ENCODE results near the gene WWOX. TPM values are rescaled to one million over a fixed set of nuclear protein-coding genes. Genes with fewer than 3 reads are reported as not detected.

The WWOX gene
- total and polyA plus RNA-seq, 2 of the 8 experiments (the other 6 are each of a cell fraction or from before 2014, with no cell fraction given), result 5.4 to 16.7 TPM

GRCh38 chr16:79109771-79110170, 1010.3 kb downstream of the WWOX start:
- Histone ChIP-seq H2BK5ac (ENCODE audit: low read depth, low read length) (no peak overlapping the region), H4K8ac (ENCODE audit: extremely low read depth, insufficient read depth, low read length) (no peak overlapping the region), H2BK12ac (ENCODE audit: low read depth, low read length) (no peak overlapping the region), H3K36me3 (ENCODE audit: control insufficient read depth in 2 of 4, insufficient read depth in 4 of 4, low read length in 3 of 4) (no peaks in the 10 kb centered on the region), H3K14ac (ENCODE audit: insufficient read length) (no peak overlapping the region), H2BK20ac (ENCODE audit: low read length) (no peak overlapping the region), H2AK5ac (ENCODE audit: low read depth, low read length) (no peak overlapping the region), H3K79me1 (ENCODE audit: low read depth, low read length) (no peaks in the 10 kb centered on the region), H3K23ac (ENCODE audit: insufficient read length) (no peak overlapping the region), H4K20me1 (replicated peaks in 1 of 2; ENCODE audit: control insufficient read depth in 1 of 2, insufficient read depth in 2 of 2, low read length in 2 of 2) (no peaks in the 10 kb centered on the region), H3K18ac (ENCODE audit: extremely low read depth, low read length) (no peak overlapping the region; the same call in 1 of the 2 replicates), H3K4me1 (replicated peaks in 1 of 4; ENCODE audit: control insufficient read depth in 3 of 4, insufficient read depth in 4 of 4, low read length in 3 of 4) (peaks cover 0 to 2% (median 2%) of the 10 kb centered on the region in 4 experiments; a peak in 6 of 7 replicates), H3K27ac (ENCODE audit: low read depth, low read length) (no peak overlapping the region), H4K91ac (replicated peaks; ENCODE audit: insufficient read length, low read length) (no peak overlapping the region), H4K5ac (ENCODE audit: insufficient read length, low read depth, low read length) (no peak overlapping the region), H3K4me2 (ENCODE audit: insufficient read depth in 1 of 2, low read depth in 2 of 2, low read length in 2 of 2) (no peak overlapping the region), H3K9ac (replicated peaks in 1 of 4; ENCODE audit: extremely low read depth in 1 of 4, low read depth in 3 of 4, low read length in 3 of 4) (no peak overlapping the region), H3K9me3 (ENCODE audit: insufficient read depth in 2 of 2, low read depth in 1 of 2, low read length in 1 of 2) (no peaks in the 10 kb centered on the region), H3K4me3 (ENCODE audit: extremely low read depth in 1 of 4, insufficient read depth in 2 of 4, low read depth in 3 of 4, low read length in 4 of 4) (no peak overlapping the region), H3K56ac (replicated peaks; ENCODE audit: insufficient read length, low read depth, low read length) (no peak overlapping the region), H2AFZ (ENCODE audit: low read length) (no peak overlapping the region), H2BK120ac (replicated peaks; ENCODE audit: low read depth, low read length) (no peak overlapping the region), H3K79me2 (ENCODE audit: control insufficient read depth in 1 of 2, insufficient read depth in 2 of 2, low read length in 2 of 2) (no peaks in the 10 kb centered on the region), H3K27me3 (replicated peaks in 1 of 4; ENCODE audit: control insufficient read depth in 3 of 4, extremely low read depth in 1 of 4, insufficient read depth in 3 of 4, low read length in 3 of 4) (no peaks in the 10 kb centered on the region), H3K4ac (replicated peaks; ENCODE audit: insufficient read length, low read depth, low read length) (no peak overlapping the region), H3K23me2 (ENCODE audit: low read depth, low read length) (no peaks in the 10 kb centered on the region), H2BK15ac (ENCODE audit: low read length) (no peak overlapping the region)
- ChIA-PET CTCF (ENCODE audit: partially characterized antibody) (interaction anchor here (0.9 kb wide), 1 partner anchor 8 kb away, joined by 4 read pairs; no protein-coding TSS in a partner anchor), POLR2A (ENCODE audit: partially characterized antibody) (no interaction called here)
- no peak for DNase-seq (ENCODE audit: low read depth in 1 of 2, low spot score in 2 of 2)
- WGBS, 2 experiments (ENCODE audit: extremely low coverage in 1 of 2, insufficient coverage in 1 of 2, insufficient read length in 1 of 2, insufficient replicate concordance in 2 of 2, low coverage in 1 of 2, low lambda C conversion rate in 2 of 2, missing lambda C conversion rate in 1 of 2), result 97% methylated on average over 5 of the region's 5 CpGs; no CpG with 5 or more reads in 1 of the 2 experiments
- FAIRE-seq, result no peak
- no peak for TF ChIP-seq NANOG (IDR thresholded peaks at IDR 0.05; ENCODE audit: insufficient read depth, low read depth, low read length, poor library complexity, severe bottlenecking)
- TF ChIP-seq TAF7 (optimal IDR thresholded peaks at IDR 0.05; ENCODE audit: borderline replicate concordance, low read depth, low read length), result no peak
- no peak for TF ChIP-seq GTF2F1 (IDR thresholded peaks at IDR 0.05; ENCODE audit: borderline replicate concordance, low read depth, low read length)
- no peak for TF ChIP-seq ATF3 (IDR thresholded peaks at IDR 0.05; ENCODE audit: insufficient read depth, low read depth, low read length)
- TF ChIP-seq CBX5 (IDR thresholded peaks at IDR 0.05; ENCODE audit: low read depth, low read length), result no peak
- TF ChIP-seq YY1 (IDR thresholded peaks at IDR 0.05; ENCODE audit: low read depth, low read length), result no peak

Measured in H1 (cell line).